ENCODE results near the gene SEC23B.
"Not testable (repeated sequence)": the region's sequence is repeated elsewhere in the genome, so short reads cannot be mapped to it uniquely, and the experiment has no call there.

SEC23B gene

GRCh38 chr20:18507218-18508191 lies at the start of gene SEC23B:
TSS of gene SEC23B (plus strand) at chr20:18507940. CDS start at chr20:18510836, 2,896 bp downstream.
- DNase-seq: peak; percentile 99

DNA sequence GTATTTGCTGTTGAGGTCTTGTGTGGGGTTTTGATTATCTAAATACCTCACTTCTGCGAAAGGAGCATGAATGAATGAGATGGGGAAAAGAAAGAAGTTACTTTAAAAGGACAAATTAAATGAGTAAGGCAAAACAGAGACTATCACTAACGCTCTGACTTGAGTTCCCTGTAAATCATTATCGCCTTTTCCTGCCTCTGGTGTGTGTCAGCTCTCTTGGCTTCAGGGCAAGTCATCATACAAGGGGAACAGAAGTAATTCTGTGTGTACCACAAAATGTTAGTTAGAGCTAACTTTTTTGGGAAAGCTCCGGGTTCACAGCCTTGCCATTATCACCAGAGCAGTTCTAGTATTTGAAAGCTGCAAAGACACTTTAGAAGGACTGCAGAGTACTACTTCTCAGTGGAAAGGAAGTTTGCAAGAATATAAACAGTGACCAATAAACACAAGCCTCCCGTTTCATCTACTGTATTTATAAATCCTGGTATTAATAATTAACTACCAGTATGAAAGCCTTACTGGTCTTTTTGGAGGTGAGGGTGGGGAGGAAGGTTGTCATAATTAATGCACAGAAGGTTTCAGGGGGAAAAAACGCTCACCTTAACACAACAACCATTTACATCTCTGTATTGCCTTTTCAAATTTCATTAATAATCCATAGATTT lies 42.1 kb upstream of the SEC23B start:
- DNase-seq: no peak

- no peak for DNase-seq
Observed at GRCh38 chr20:18466574-18466893, 41.2 kb upstream of the SEC23B start.

DNA sequence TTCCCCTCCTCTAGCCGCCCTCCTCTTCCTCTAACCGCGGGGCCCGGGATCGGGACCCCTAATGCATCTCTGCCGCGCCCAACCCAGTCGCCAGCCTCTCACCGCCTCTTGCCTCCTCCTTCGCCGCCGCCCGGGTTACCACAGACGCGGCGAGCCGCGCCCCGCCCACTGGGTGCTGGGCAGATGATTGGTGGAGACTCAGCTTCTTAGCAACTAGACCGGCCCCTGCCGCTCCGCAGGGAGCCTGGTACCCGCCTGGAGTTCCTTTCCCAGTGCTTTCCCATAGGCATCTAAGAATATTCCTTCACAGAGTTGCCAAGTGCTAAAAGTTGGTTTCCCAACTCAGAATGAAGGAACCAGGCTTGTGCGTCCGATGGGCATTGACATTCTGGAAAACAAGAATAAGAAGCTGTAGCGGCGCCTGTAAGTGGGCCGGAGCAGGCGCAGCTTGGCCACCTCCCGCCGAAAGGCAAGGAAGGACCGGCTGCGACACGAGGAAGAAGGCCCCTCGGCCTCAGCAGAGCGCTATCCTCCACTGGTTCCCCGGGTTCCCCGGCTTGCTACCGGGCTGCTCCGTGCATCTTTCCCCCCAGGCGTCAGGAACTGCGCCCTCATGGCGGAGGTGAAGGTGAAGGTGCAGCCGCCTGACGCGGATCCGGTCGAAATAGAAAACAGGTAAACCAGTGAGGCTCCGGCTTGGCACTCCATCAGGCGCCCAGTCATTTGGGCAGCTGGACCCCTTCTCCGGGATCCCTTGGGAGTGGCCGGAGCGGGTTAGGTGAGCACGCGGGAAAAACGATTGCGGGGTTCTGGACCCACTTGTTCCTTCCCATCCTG lies 40.6 kb upstream of the SEC23B start, which contains the start of the genes DZANK1 and POLR3F:
Gene DZANK1 (minus strand): TSS at position 137 of the 837 bp plus-strand sequence. CDS start 1,672 bp downstream, outside the sequence.
Gene POLR3F (plus strand): TSS at position 497 of the 837 bp plus-strand sequence. CDS start 117 bp downstream, at position 614.
- DNase-seq: peak; percentile 97

GRCh38 chr20:18477218-18477617 lies 30.5 kb upstream of the SEC23B start:
- DNase-seq: no peak

GRCh38 chr20:18477821-18478220 lies 29.9 kb upstream of the SEC23B start:
- no peak for DNase-seq

DNA sequence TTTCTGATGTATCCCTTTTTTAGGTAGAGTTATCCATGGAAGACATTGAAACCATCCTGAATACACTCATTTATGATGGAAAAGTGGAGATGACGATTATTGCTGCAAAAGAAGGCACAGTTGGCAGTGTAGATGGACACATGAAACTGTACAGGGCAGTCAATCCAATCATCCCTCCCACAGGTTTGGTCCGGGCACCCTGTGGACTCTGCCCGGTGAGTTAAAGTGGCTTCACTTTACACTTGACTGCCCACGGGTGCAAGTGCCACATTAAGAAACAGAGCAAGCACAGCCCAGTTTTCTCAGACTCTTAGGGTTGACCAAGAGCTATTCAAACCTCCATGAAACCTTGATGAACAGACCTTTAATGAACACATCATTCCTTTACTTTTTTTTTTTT lies 26.1 kb upstream of the SEC23B start:
- no peak for DNase-seq

- DNase-seq: no peak
Observed at GRCh38 chr20:18488301-18488700, 19.4 kb upstream of the SEC23B start.

DNA sequence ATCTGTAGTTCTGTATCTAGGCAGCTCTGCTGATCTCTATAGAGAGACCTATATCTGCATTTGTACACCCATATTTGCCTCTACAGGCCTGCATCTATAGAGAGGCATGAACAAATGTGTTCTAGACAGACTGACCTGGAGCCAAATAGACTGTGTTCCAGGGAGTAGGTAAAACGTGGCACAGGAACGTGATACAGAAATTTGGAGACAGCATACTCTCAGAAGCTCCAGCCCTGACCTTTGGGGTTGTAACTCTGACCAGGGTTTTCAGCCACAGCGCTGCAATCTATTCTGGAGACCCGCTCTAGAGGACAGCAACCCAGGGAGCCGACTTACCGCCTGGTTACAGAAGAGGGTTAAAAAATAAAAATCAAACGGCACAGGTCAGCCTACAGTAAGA lies 11.7 kb upstream of the SEC23B start:
- peak; percentile 54 for DNase-seq

GRCh38 chr20:18496740-18497592 lies 10.8 kb upstream of the SEC23B start, which contains the start of gene RBBP9:
TSS of gene RBBP9 (minus strand) at chr20:18497225. CDS start at chr20:18497167, 58 bp downstream.
- peak; percentile 96 for DNase-seq

GRCh38 chr20:18497603-18498002 lies 10.1 kb upstream of the SEC23B start:
- DNase-seq: no peak

- not testable (repeated sequence) for DNase-seq
Observed at GRCh38 chr20:18501672-18502071, 6.1 kb upstream of the SEC23B start.

GRCh38 chr20:18504479-18505060 lies 3.2 kb upstream of the SEC23B start:
- no peak for DNase-seq

GRCh38 chr20:18506744-18507143 lies 996 bp upstream of the SEC23B start:
- DNase-seq: peak; percentile 90

GRCh38 chr20:18511571-18511970 lies 3.8 kb downstream of the SEC23B start:
- DNase-seq: no peak

- no peak for DNase-seq
Observed at GRCh38 chr20:18513208-18513607, 5.5 kb downstream of the SEC23B start.

- no peak for DNase-seq
Observed at GRCh38 chr20:18514127-18514526, 6.4 kb downstream of the SEC23B start.

DNA sequence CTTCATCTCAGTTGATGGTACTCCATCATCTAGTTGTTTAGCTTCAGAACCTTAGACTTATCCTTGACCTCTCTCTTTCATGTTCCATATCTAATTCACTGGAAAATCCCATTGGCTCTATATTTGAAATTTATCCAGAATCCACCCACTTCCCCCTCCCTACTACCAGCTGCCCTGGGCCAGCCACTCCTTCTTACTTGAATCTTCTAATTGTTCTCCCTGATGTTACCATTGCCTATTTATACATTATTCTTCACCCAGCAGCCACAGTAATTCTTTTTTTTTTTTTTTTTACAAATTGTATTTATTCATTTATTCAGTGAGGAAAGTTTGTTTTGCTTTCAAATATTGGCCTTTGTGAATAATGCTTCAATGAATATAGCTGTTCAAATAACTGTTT lies 8.2 kb downstream of the SEC23B start:
- DNase-seq: no peak

DNA sequence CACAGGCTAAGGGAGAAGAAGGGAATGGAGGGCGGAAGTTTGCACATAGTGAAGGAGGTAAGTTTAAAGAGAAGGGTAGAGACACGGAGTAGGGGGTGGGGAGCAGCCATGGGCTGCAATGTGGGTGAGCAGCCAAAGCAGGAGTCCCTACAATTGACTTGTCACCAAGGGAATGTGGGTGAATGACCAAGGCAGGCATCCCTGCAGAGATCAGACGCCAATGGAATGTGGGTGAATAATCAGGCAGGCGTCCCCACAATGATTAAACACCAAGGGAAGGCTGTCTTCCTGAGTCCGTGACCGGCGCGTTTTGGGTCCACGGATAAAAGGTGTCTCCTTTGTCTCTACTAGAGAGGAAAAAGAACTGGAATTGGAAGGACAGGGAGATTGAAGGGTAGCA lies 14.3 kb downstream of the SEC23B start:
- not testable (repeated sequence) for DNase-seq

- DNase-seq: no peak
Observed at GRCh38 chr20:18523066-18523465, 15.3 kb downstream of the SEC23B start.

DNA sequence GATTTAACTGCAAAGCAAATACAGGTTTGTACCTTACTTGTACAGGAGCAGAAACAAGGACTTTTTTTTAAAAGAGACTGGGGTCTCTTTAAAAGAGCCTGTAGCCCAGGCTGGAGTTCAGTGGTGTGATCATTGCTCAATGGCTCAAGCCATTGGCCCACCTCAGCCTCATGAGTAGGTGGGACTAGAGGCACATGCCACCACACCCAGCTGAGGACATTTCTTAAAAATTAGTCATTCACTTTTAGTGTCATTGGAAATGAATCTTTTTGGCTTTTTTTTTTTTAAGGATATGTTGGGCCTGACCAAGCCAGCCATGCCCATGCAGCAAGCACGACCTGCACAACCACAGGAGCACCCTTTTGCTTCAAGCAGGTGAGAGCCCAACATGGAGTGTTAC lies 16.9 kb downstream of the SEC23B start:
- DNase-seq: no peak
